Naive thymus-derived CD8-positive, alpha-beta T cell (primary cell): ENCODE measurements around the gene DBH. TPM values are rescaled to one million over a fixed set of nuclear protein-coding genes. Genes with fewer than 3 reads are reported as not detected.

Experiments
- ATAC-seq, 2 donors: fragments of 150-1000 bp; cut with Tn5 transposase in 1 of 2; sonication (Bioruptor Pico), chemical (Tn5 transposase) in 1 of 2; 1 replicate in 1 of 2; 2 replicates in 1 of 2; pipeline ENCODE4 v1.10.0; 2021; ENCODE audit warnings: mild to moderate bottlenecking in 2 of 2, moderate library complexity in 2 of 2
- POLR2A ChIA-PET: fragments of 350-600 bp; sonication (Branson Sonifier 250); formaldehyde crosslinking; loops from one replicate; lab custom pipeline; 2021; ENCODE audit warnings: antibody characterized with exemption; lab: Charles Lee
- DNase-seq, 10 donors: peaks; one replicate each; pipeline versions ENCODE4 v3.0.0 to v3.0.0-alpha.2; 2020 to 2022
- H3K27ac Mint-ChIP-seq, 10 donors: one replicate each; pipeline ENCODE4 v1.8.0; 2020 to 2022; ENCODE audit warnings: mild to moderate bottlenecking in 10 of 10, mixed read lengths in 10 of 10, moderate library complexity in 4 of 10, inconsistent platforms in 1 of 10
- H3K27me3 Mint-ChIP-seq, 5 donors: one replicate each; pipeline ENCODE4 v1.8.0; 2021 to 2022; ENCODE audit warnings: mixed read lengths in 5 of 5
- H3K36me3 Mint-ChIP-seq, 3 donors: one replicate each; pipeline ENCODE4 v1.8.0; 2020 to 2022; ENCODE audit warnings: mixed read lengths in 3 of 3, mild to moderate bottlenecking in 2 of 3, inconsistent platforms in 1 of 3
- H3K4me1 Mint-ChIP-seq, 4 donors: one replicate each; pipeline ENCODE4 v1.8.0; 2021 to 2022; ENCODE audit warnings: mixed read lengths in 4 of 4
- H3K4me3 Mint-ChIP-seq, 10 donors: one replicate each; pipeline ENCODE4 v1.8.0; 2020 to 2022; ENCODE audit warnings: mild to moderate bottlenecking in 10 of 10, mixed read lengths in 10 of 10, moderate library complexity in 6 of 10, inconsistent platforms in 1 of 10
- H3K9me3 Mint-ChIP-seq, 9 donors: one replicate each; pipeline ENCODE4 v1.8.0; 2020 to 2022; ENCODE audit warnings: mixed read lengths in 9 of 9, mild to moderate bottlenecking in 3 of 9, inconsistent platforms in 1 of 9, moderate library complexity in 1 of 9
- polyA plus RNA-seq, 3 donors: library from polyadenylated mRNA; unstranded; fragments of 300-500 nt; fragmentation: Illumina TruSeq; gene quantifications; one replicate each; pipeline ENCODE4 v1.2.3, GENCODE V29; 2021
- total RNA-seq, 8 experiments: library from RNA in 2 of 8; stranded (reverse) in 2 of 8; gene quantifications; one replicate each; pipeline ENCODE4 v1.2.3 and lab custom pipeline; 2021 to 2026

DBH gene
- total and polyA plus RNA-seq, 5 experiments from 2014 or later = not detected

DNA sequence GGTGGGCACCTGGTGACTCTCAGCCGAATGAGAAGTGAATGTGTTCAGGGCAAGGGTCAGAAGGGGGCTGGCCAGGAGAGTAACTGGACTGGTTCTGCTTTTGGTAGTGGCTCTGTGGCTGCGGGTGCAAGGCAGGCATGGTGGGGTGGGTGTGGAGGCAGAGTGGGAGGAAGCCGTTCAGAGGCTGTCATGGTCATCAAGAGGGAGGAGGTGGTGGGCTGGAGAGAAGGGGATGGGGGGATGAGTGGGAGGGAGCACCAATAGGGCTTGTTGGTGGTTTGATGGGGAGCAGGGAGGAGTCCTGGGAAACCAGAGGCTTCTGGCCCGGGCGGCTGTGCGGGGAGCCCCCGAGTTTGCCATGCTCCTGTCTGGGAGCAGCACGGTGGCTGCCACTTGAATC, 40.3 kb upstream of the DBH start:
- peaks cover 0 to 22% (median 11%) of the 10 kb centered on the region in 9 donors for H3K9me3 Mint-ChIP-seq
- H3K36me3 Mint-ChIP-seq = peaks cover 0 to 10% (median 6%) of the 10 kb centered on the region in 3 donors
- H3K4me3 Mint-ChIP-seq = no peak overlapping the region
- no peaks in the 10 kb centered on the region for H3K4me1 Mint-ChIP-seq
- peaks cover 0 to 10% (median 0%) of the 10 kb centered on the region in 5 donors for H3K27me3 Mint-ChIP-seq
- DNase-seq = no peak
- H3K27ac Mint-ChIP-seq = no peak overlapping the region
- POLR2A ChIA-PET = interaction anchor here (0.5 kb wide), 1 partner anchor 87 kb away, joined by 3 read pairs; no protein-coding TSS in a partner anchor
- no peak for ATAC-seq

DNA sequence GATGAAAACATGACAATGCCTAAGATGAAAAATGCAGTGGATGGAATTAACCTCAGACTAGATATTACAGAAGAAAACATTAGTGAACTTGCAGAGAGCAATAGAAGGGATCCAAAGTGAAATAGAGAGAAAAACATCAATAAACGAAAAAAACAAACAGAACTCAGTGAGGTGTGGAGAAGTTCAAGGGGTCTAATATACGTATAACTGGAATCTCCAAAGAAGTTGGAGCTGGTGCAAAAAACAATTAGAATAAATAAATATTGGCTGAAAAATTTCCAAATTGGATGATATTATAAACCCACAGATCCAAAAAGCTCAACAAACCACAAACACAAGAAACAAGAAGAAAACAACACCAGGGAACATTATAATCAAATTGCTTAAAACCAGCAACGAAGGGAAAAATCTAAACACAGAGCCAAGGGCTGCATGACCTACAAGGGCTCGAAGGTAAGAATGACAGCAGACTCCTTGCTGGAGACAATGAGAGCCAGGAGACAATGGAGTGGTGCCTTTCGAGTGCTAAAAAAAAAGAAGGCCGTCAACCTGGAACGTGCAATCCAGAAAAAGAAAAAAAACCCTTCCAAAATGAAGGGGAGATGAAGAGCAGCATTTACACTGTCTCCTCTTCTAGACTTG, 38.7 kb upstream of the DBH start:
- H3K4me1 Mint-ChIP-seq = no peaks in the 10 kb centered on the region
- H3K27ac Mint-ChIP-seq = no peak overlapping the region
- peaks cover 0 to 10% (median 6%) of the 10 kb centered on the region in 3 donors for H3K36me3 Mint-ChIP-seq
- ATAC-seq (no peak), DNase-seq (no peak)
- H3K4me3 Mint-ChIP-seq = no peak overlapping the region
- POLR2A ChIA-PET = no interaction called here
- H3K27me3 Mint-ChIP-seq = peaks cover 0 to 10% (median 0%) of the 10 kb centered on the region in 5 donors
- peaks cover 0 to 23% (median 11%) of the 10 kb centered on the region in 9 donors for H3K9me3 Mint-ChIP-seq

DNA sequence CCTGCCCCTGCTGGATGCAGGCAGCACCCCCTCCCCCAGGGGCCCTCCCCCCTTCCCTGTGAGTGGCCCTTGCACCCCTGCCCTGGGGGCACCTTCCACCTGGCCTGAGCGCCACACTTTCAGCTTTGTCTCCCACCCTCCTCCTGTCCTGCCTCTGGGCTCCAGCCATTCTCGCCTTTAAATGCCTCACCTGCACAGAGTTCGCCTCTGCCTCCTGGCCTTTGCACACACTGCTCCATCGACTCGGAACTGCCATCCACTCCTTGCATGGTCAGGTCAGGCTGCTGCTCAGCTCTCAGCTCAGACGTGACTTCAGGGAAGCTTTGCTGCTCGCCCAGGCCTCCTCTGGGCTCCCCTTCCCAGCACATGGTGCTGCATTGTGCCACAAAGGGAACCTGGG, 37.2 kb upstream of the DBH start:
- ATAC-seq (no peak), DNase-seq (no peak)
- H3K4me1 Mint-ChIP-seq = peaks cover 0 to 2% (median under 1%) of the 10 kb centered on the region in 4 donors
- peaks cover 0 to 6% (median 1%) of the 10 kb centered on the region in 5 donors for H3K27me3 Mint-ChIP-seq
- H3K4me3 Mint-ChIP-seq = no peak overlapping the region
- no peak overlapping the region for H3K27ac Mint-ChIP-seq
- peaks cover 0 to 10% (median 6%) of the 10 kb centered on the region in 3 donors for H3K36me3 Mint-ChIP-seq
- peaks cover 0 to 23% (median 11%) of the 10 kb centered on the region in 9 donors for H3K9me3 Mint-ChIP-seq
- POLR2A ChIA-PET = no interaction called here

DNA sequence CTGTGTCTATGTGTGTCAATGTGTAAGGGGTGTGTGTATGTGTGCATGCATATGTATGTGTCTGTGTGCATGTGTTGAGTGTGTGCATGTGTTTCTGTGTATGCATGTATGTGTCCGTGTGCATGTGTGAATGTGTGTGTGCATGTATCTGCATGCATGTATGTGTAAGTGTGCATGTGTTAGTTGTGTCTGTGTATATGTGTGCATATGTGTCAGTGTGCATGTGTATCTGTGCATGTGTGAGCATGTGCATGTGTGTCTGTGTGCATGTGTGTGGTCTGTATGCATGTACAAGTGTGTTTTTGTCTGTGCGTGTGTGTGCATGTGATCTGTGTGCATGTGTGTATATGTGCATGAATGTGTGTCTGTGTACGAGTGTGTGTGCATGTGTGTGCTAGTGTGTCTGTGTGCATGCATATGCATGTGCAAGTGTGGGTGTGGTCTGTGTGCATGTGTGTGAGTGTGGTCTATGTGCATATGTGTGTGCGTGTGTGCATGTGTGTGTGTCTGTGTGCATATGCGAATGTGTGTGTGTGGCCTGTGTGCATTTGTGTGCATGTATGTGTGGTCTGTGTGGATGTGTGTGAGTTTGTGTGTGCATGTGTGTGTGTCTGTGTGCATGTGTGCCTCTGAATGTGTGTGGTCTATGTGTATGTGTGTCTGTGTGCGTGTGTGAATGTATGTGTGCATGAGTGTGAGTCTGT, 36.5 kb upstream of the DBH start:
- no peak overlapping the region for H3K27ac Mint-ChIP-seq
- H3K4me1 Mint-ChIP-seq = peaks cover 0 to 8% (median 5%) of the 10 kb centered on the region in 4 donors
- H3K9me3 Mint-ChIP-seq = peaks cover 0 to 23% (median 11%) of the 10 kb centered on the region in 9 donors
- DNase-seq = peak in 1 of 10 donors; percentile 9
- H3K27me3 Mint-ChIP-seq = peaks cover 0 to 5% (median 4%) of the 10 kb centered on the region in 5 donors
- ATAC-seq = no peak
- POLR2A ChIA-PET = no interaction called here
- no peak overlapping the region for H3K4me3 Mint-ChIP-seq
- peaks cover 0 to 10% (median 6%) of the 10 kb centered on the region in 3 donors for H3K36me3 Mint-ChIP-seq

DNA sequence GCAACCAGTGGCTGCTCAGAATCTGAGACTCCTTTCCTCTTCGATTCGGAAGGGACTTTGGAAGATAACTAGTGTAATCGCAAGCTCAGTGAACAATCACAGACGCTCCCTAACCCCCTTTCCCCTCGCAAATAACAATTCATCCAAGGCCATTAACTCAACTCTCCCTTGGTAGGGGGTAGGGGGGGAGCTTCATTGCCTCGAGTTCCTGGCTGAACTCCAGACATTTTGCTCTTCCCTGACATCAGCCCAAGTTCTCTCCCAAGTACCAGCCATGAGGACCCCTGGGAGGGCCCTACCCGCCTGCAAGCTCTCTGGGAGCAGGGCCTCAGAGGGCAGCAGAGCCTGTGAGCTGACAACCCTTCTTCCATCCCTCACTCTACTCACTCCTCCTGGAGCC, 35.4 kb upstream of the DBH start:
- ATAC-seq (no peak), DNase-seq (no peak)
- H3K27ac Mint-ChIP-seq = no peak overlapping the region
- H3K36me3 Mint-ChIP-seq = peaks cover 0 to 10% (median 6%) of the 10 kb centered on the region in 3 donors
- H3K4me3 Mint-ChIP-seq = no peak overlapping the region
- H3K9me3 Mint-ChIP-seq = peaks cover 0 to 22% (median 11%) of the 10 kb centered on the region in 9 donors
- peaks cover 0 to 5% (median 2%) of the 10 kb centered on the region in 5 donors for H3K27me3 Mint-ChIP-seq
- peaks cover 0 to 14% (median 10%) of the 10 kb centered on the region in 4 donors for H3K4me1 Mint-ChIP-seq
- POLR2A ChIA-PET = no interaction called here

DNA sequence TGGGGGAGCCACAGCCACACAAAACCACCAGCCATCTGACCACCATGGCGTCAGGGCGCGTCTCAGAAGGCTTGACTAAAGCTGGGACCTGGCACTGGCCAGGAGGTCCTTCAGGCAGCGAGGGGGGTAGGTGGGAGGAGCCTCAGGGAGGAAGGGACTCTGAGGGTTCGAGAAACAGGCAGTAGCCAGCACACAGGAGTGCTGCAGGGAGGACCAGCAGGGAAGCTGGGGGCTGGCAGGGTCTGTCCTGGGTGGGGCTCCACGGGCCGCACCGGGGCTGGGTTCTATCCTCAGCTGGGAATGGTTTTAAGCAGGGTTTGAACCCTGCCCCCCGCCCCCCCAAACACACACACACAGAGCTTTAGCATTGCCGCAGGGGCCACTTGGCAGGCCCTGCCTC, 34.4 kb upstream of the DBH start:
- peaks cover 0 to 16% (median 9%) of the 10 kb centered on the region in 9 donors for H3K9me3 Mint-ChIP-seq
- H3K27me3 Mint-ChIP-seq = peaks cover 0 to 10% (median 2%) of the 10 kb centered on the region in 5 donors
- H3K36me3 Mint-ChIP-seq = peaks cover 0 to 10% (median 6%) of the 10 kb centered on the region in 3 donors
- no peak overlapping the region for H3K27ac Mint-ChIP-seq
- DNase-seq (peak in 1 of 10 donors; percentile 47), ATAC-seq (no peak)
- H3K4me1 Mint-ChIP-seq = peaks cover 0 to 14% (median 10%) of the 10 kb centered on the region in 4 donors
- H3K4me3 Mint-ChIP-seq = no peak overlapping the region
- POLR2A ChIA-PET = no interaction called here

DNA sequence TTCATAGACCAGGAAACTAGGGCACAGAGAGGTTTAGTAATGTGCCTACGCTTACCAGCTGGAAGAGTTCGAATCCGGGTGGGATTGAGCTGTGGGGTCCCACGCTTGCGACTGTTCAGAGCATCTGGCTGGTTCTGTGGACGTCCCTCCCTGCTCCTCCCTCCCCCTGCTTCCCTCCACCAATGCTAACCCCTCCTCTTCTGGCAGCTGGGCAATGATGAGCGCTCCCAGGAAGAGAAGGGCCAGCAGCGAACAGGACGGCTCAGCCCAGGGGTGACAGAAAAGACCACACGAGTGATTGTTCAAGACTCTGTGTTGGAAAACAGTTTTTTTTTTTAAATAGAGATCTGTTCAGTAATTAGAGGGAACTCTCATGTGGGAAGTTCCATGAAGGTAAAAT, 33.9 kb upstream of the DBH start:
- peaks cover 0 to 5% (median 2%) of the 10 kb centered on the region in 3 donors for H3K36me3 Mint-ChIP-seq
- POLR2A ChIA-PET = no interaction called here
- peaks cover 0 to 11% (median 4%) of the 10 kb centered on the region in 9 donors for H3K9me3 Mint-ChIP-seq
- no peak overlapping the region for H3K4me3 Mint-ChIP-seq
- H3K27me3 Mint-ChIP-seq = peaks cover 0 to 16% (median 2%) of the 10 kb centered on the region in 5 donors
- H3K4me1 Mint-ChIP-seq = peaks cover 0 to 14% (median 10%) of the 10 kb centered on the region in 4 donors
- ATAC-seq = no peak
- no peak overlapping the region for H3K27ac Mint-ChIP-seq
- peak in 1 of 10 donors; percentile 30 for DNase-seq

DNA sequence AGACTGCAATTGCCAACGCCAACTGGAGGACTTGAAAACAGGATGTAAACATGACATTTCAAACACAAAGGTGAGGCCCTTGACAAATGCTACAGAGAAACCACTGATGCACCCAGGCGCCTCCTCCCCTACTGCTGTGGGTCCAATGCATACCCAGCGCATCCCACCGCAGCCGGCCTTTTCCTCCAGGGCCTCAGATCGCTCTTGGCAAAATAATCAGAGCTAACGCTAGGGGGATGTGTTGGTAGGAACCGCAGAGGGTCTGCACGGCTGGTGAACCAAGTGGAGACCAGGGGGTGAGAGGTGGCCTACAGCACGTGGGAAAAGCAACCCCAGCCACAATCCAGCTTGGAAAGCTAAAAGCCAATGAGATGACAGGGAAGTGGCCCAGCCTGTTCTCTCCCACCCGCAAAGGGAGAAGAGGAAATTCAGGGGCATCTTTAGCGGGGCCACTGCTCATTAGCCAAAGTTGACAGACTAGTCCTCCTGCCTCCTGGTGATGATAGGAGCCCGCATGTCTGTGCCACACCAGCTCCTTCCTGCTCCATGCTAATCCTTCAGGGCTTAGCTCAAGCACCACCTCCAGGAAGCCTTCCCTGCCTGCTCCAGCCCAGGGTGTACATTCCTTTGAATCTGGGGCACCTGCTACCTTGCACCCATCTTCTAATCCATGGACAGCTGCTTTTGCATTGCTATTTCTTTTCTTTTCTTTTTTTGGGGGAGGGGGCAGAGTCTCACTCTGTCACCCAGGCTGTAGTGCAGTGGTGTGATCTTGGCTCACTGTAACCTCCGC, 32.8 kb upstream of the DBH start:
- ATAC-seq (no peak), DNase-seq (peak in 1 of 10 donors; percentile 44)
- Mint-ChIP-seq H3K27me3 (peaks cover 0 to 26% (median 6%) of the 10 kb centered on the region in 5 donors), H3K36me3 (no peaks in the 10 kb centered on the region), H3K27ac (no peak overlapping the region), H3K4me3 (no peak overlapping the region), H3K4me1 (peaks cover 0 to 14% (median 10%) of the 10 kb centered on the region in 4 donors), H3K9me3 (peaks cover 0 to 5% (median 0%) of the 10 kb centered on the region in 9 donors)
- POLR2A ChIA-PET = no interaction called here

DNA sequence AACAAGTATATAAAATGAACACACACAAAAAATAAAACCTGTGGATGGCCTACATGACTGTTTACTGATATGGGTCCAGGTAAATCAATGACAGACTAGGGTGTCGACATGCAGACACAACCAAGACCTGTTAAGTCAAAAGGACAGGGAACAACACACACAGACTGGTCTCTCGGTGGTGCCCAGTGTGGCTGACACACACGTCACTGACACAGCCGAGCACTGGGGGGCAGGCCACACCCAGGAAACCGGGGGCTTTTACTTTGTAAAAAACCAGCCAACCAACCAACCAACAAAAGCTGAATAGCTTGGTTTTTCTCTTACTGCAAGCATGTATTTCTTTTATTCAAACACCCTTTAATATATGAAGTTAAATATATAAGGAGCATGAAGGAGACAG, 31.9 kb upstream of the DBH start:
- Mint-ChIP-seq H3K9me3 (peaks cover 0 to 2% (median 0%) of the 10 kb centered on the region in 9 donors), H3K4me3 (no peak overlapping the region), H3K4me1 (peaks cover 1 to 14% (median 10%) of the 10 kb centered on the region in 4 donors), H3K36me3 (no peaks in the 10 kb centered on the region), H3K27me3 (peaks cover 0 to 29% (median 7%) of the 10 kb centered on the region in 5 donors), H3K27ac (peak overlapping the region in 2 of 10 donors; percentile 11 to 55)
- DNase-seq = peak; percentile 17 to 74 (median 40)
- peak; percentile 86 to 89 for ATAC-seq
- POLR2A ChIA-PET = no interaction called here

DNA sequence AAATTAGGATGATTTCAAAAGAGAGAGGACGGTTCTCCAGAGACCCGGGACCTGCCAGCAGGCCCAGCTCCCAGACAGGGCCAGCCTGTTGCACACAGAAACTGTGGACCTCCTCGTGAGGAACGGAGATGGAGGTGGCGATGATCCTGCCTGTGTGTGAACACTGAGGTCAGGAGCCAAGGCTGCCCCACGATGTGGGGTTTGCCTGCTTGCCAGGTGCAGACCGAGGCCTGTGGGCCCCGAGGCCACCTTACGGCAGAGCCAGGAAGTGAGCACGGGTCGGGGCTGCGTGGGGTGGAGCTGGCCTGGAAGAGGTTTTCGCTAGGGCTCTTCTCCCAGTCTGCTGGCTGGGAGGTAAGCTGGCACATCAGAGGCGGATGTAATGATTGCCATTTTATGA, 31.3 kb upstream of the DBH start:
- peaks cover 1 to 15% (median 12%) of the 10 kb centered on the region in 4 donors for H3K4me1 Mint-ChIP-seq
- H3K9me3 Mint-ChIP-seq = peaks cover 0 to 2% (median 0%) of the 10 kb centered on the region in 9 donors
- no peaks in the 10 kb centered on the region for H3K36me3 Mint-ChIP-seq
- no peak overlapping the region for H3K4me3 Mint-ChIP-seq
- POLR2A ChIA-PET = no interaction called here
- peaks cover 5 to 34% (median 12%) of the 10 kb centered on the region in 5 donors for H3K27me3 Mint-ChIP-seq
- peak; percentile 27 to 43 for ATAC-seq
- peak in 1 of 10 donors; percentile 54 for DNase-seq
- H3K27ac Mint-ChIP-seq = peak overlapping the region in 2 of 10 donors; percentile 47 to 55

DNA sequence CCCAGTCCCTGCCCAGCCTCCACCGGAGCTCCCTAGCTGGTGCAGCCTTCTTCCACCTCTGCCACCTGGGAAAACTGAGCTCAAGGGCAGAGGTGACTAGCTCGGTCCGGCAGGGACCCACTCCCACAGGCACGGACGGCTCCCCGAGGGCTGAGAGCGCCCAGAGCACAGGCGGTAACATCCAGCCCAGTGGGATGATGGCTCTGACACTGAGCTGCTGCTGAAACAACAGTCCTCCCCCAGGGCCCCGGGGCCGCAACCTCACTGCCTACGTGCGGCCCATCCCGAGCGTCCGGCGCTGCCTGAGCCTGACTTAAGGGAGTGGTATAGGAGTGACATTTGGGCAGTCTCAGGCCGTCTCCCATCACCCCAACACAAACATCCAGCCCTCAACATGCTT, 30.7 kb upstream of the DBH start:
- peaks cover 11 to 40% (median 13%) of the 10 kb centered on the region in 5 donors for H3K27me3 Mint-ChIP-seq
- peaks cover 0 to 2% (median 0%) of the 10 kb centered on the region in 9 donors for H3K9me3 Mint-ChIP-seq
- ATAC-seq (no peak), DNase-seq (peak in 1 of 10 donors; percentile 47)
- H3K4me3 Mint-ChIP-seq = no peak overlapping the region
- POLR2A ChIA-PET = no interaction called here
- H3K27ac Mint-ChIP-seq = no peak overlapping the region
- H3K36me3 Mint-ChIP-seq = no peaks in the 10 kb centered on the region
- peaks cover 1 to 16% (median 12%) of the 10 kb centered on the region in 4 donors for H3K4me1 Mint-ChIP-seq
